Hepatocyte (in vitro differentiated cells): ENCODE data around the gene AUTS2. TPM values are rescaled to one million over a fixed set of nuclear protein-coding genes. Genes with fewer than 3 reads are reported as not detected.

ENCODE experiments used
- DNase-seq: peaks from one replicate; pipeline ENCODE4 v3.0.0-alpha.2; 2016; ENCODE audit warnings: low spot score
- H2AFZ ChIP-seq: fragments of 200-600 bp; sonication (generic); 2 replicates; pipeline ENCODE4 v1.6.0; 2016; ENCODE audit warnings: antibody characterized with exemption, mild to moderate bottlenecking
- H3K27ac ChIP-seq: fragments of 200-600 bp; sonication (generic); 2 replicates; pipeline ENCODE4 v1.5.1; 2016; ENCODE audit warnings: mild to moderate bottlenecking
- H3K27me3 ChIP-seq: fragments of 200-600 bp; sonication (generic); 2 replicates; pipeline ENCODE4 v1.6.1; 2016
- H3K36me3 ChIP-seq: fragments of 200-600 bp; sonication (generic); replicated peaks from 2 replicates; pipeline ENCODE4 v1.5.1; 2016; ENCODE audit warnings: low read depth; ENCODE audit not compliant: insufficient read depth
- H3K4me1 ChIP-seq: fragments of 200-600 bp; sonication (generic); 2 replicates; pipeline ENCODE4 v1.5.1; 2016; ENCODE audit warnings: mild to moderate bottlenecking, moderate library complexity; ENCODE audit not compliant: insufficient read depth
- H3K4me2 ChIP-seq: fragments of 200-600 bp; sonication (generic); 2 replicates; pipeline ENCODE4 v1.6.0; 2016
- H3K4me3 ChIP-seq: fragments of 200-600 bp; sonication (generic); 2 replicates; pipeline ENCODE4 v1.5.1; 2016; ENCODE audit warnings: mild to moderate bottlenecking
- H3K79me2 ChIP-seq: fragments of 200-600 bp; sonication (generic); 2 replicates; pipeline ENCODE4 v1.6.0; 2017; ENCODE audit warnings: mild to moderate bottlenecking
- H3K9me2 ChIP-seq: fragments of 200-600 bp; sonication (generic); replicated peaks from 2 replicates; pipeline ENCODE4 v1.6.0; 2017; ENCODE audit warnings: mild to moderate bottlenecking; ENCODE audit not compliant: insufficient read depth
- H3K9me3 ChIP-seq: fragments of 200-600 bp; sonication (generic); 2 replicates; pipeline ENCODE4 v1.5.1; 2016; ENCODE audit warnings: low read depth, mild to moderate bottlenecking
- H4K20me1 ChIP-seq: fragments of 200-600 bp; sonication (generic); 2 replicates; pipeline ENCODE4 v1.6.0; 2016; ENCODE audit warnings: mild to moderate bottlenecking; ENCODE audit not compliant: insufficient read depth, poor library complexity, severe bottlenecking
- CTCF ChIP-seq: fragments of 200-600 bp; sonication (generic); IDR thresholded peaks from 2 replicates; pipeline ENCODE4 v1.5.1; 2016; ENCODE audit warnings: antibody characterized with exemption, mild to moderate bottlenecking; ENCODE audit not compliant: poor library complexity
- EZH2 ChIP-seq: fragments of 200-600 bp; sonication (generic); IDR thresholded peaks from 2 replicates; pipeline ENCODE4 v1.6.1; 2016; ENCODE audit warnings: antibody characterized with exemption, mild to moderate bottlenecking, borderline replicate concordance
- EZH2phosphoT487 ChIP-seq: fragments of 200-600 bp; sonication (generic); IDR thresholded peaks from one replicate; pipeline ENCODE4 v1.6.1; 2018; ENCODE audit warnings: antibody characterized with exemption, mild to moderate bottlenecking, low read depth, moderate library complexity; ENCODE audit not compliant: unreplicated experiment, severe bottlenecking
- WGBS: methylation state at CpG from one replicate; pipeline ENCODE4 v1.1.6; 2016; ENCODE audit warnings: low lambda C conversion rate; ENCODE audit errors: missing lambda C conversion rate; 5-methylcytosine and 5-hydroxymethylcytosine counted together
- polyA plus RNA-seq: library from polyadenylated mRNA; unstranded; fragments of >200 nt; fragmentation: Nextera tagmentation; extraction: Ambion mirVana; gene quantifications from 2 replicates; pipeline ENCODE4 v1.2.1, GENCODE V29; 2016
- total RNA-seq: library from RNA; depleted of rRNA; stranded (reverse); fragments of >200 nt; gene quantifications from 2 replicates; pipeline ENCODE4 v1.2.3, GENCODE V29; 2014

AUTS2 gene
- total and polyA plus RNA-seq, 2 experiments from 2014 or later, result 34.4 to 40.9 TPM

GRCh38 chr7:69568266-69568665 lies 30.0 kb upstream of the AUTS2 start:
- H3K4me3 ChIP-seq, result no peak overlapping the region
- H3K27ac ChIP-seq, result no peak overlapping the region
- DNase-seq, result no peak
- H3K27me3 ChIP-seq, result peaks cover 8% of the 10 kb centered on the region
- H3K36me3 ChIP-seq, result no peaks in the 10 kb centered on the region
- H3K4me1 ChIP-seq, result peaks cover 5% of the 10 kb centered on the region
- H3K9me2 ChIP-seq, result no peaks in the 10 kb centered on the region
- no peaks in the 10 kb centered on the region for H3K79me2 ChIP-seq
- no peaks in the 10 kb centered on the region for H3K9me3 ChIP-seq
- no peak overlapping the region for H3K4me2 ChIP-seq
- WGBS, result 88% methylated on average over 6 of the region's 6 CpGs
- H2AFZ ChIP-seq, result no peak overlapping the region
- no peak for TF ChIP-seq CTCF
- TF ChIP-seq EZH2phosphoT487, result no peak
- TF ChIP-seq EZH2, result no peak
- no peaks in the 10 kb centered on the region for H4K20me1 ChIP-seq

GRCh38 chr7:69575651-69576050 lies 22.6 kb upstream of the AUTS2 start:
- 74% methylated on average over 4 of the region's 4 CpGs for WGBS
- no peak for DNase-seq
- H3K27me3 ChIP-seq, result no peaks in the 10 kb centered on the region

GRCh38 chr7:69577221-69577620 lies 21.1 kb upstream of the AUTS2 start:
- no peaks in the 10 kb centered on the region for H3K79me2 ChIP-seq
- no peak for TF ChIP-seq EZH2phosphoT487
- no peak for TF ChIP-seq EZH2
- no peak for TF ChIP-seq CTCF
- DNase-seq, result peak; percentile 19
- no peak overlapping the region for H3K4me2 ChIP-seq
- H3K9me3 ChIP-seq, result no peaks in the 10 kb centered on the region
- H3K4me3 ChIP-seq, result no peak overlapping the region
- H3K9me2 ChIP-seq, result no peaks in the 10 kb centered on the region
- no peaks in the 10 kb centered on the region for H3K4me1 ChIP-seq
- no peaks in the 10 kb centered on the region for H3K36me3 ChIP-seq
- no peak overlapping the region for H3K27ac ChIP-seq
- no peaks in the 10 kb centered on the region for H4K20me1 ChIP-seq
- H3K27me3 ChIP-seq, result no peaks in the 10 kb centered on the region
- H2AFZ ChIP-seq, result no peak overlapping the region

More at GRCh38 chr7:69575651-69576050, 22.6 kb upstream of the AUTS2 start:
- Histone ChIP-seq H3K4me3 (no peak overlapping the region), H3K9me2 (no peaks in the 10 kb centered on the region), H2AFZ (no peak overlapping the region), H3K4me1 (no peaks in the 10 kb centered on the region), H3K79me2 (no peaks in the 10 kb centered on the region), H3K9me3 (no peaks in the 10 kb centered on the region), H4K20me1 (no peaks in the 10 kb centered on the region), H3K4me2 (no peak overlapping the region), H3K27ac (no peak overlapping the region), H3K36me3 (no peaks in the 10 kb centered on the region)
- TF ChIP-seq EZH2phosphoT487 (no peak), CTCF (no peak), EZH2 (no peak)

DNA sequence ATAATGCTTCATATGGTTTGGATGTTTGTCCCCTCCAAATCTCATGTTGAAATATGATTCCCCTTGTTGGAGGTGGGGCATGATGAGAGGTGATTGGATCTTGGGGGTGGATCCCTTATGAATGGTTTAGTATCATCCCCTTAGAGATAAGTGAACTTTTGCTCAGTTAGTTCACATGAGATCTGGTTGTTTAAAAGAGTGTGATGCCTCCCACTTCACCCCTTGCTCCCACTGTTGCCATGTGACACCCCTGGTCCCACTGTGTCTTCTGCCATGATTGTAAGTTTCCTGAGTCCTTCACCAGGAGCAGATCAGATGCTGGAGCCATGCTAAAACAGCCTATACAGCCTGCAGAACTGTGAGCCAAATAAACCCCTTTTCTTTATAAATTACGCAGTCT lies 13.1 kb upstream of the AUTS2 start:
- no peak overlapping the region for H3K4me2 ChIP-seq
- H3K79me2 ChIP-seq, result no peaks in the 10 kb centered on the region
- H3K27ac ChIP-seq, result no peak overlapping the region
- no peaks in the 10 kb centered on the region for H3K36me3 ChIP-seq
- TF ChIP-seq CTCF (no peak), EZH2 (no peak), EZH2phosphoT487 (no peak)
- no peaks in the 10 kb centered on the region for H3K9me2 ChIP-seq
- H4K20me1 ChIP-seq, result no peaks in the 10 kb centered on the region
- no peaks in the 10 kb centered on the region for H3K9me3 ChIP-seq
- no peak overlapping the region for H2AFZ ChIP-seq
- peaks cover 3% of the 10 kb centered on the region for H3K27me3 ChIP-seq
- no peaks in the 10 kb centered on the region for H3K4me1 ChIP-seq
- no peak overlapping the region for H3K4me3 ChIP-seq
- DNase-seq, result no peak
- 100% methylated on average over 1 of the region's 1 CpG for WGBS
